HL-60 (cell line): ENCODE data around the gene SNTG2.

ENCODE experiments used
- DNase-seq, 2 experiments: peaks; one replicate each; pipeline ENCODE4 v3.0.0-alpha.2; 2010 to 2020; ENCODE audit warnings: low read depth in 1 of 2, low spot score in 1 of 2
- H3K27ac ChIP-seq: fragments of 250-450 bp; sonication (Bioruptor Pico); replicated peaks from 2 replicates; pipeline ENCODE4 v1.5.1; 2020; ENCODE audit warnings: mild to moderate bottlenecking, moderate library complexity
- H3K27me3 ChIP-seq: fragments of 250-450 bp; sonication (Bioruptor Pico); 2 replicates; pipeline ENCODE4 v1.5.1; 2021; ENCODE audit warnings: mild to moderate bottlenecking, moderate library complexity; ENCODE audit not compliant: insufficient read depth, poor library complexity, severe bottlenecking
- H3K4me3 ChIP-seq: replicated peaks from 2 replicates; pipeline ENCODE4 v1.5.1; 2011; ENCODE audit warnings: mild to moderate bottlenecking, control low read depth, low read length; ENCODE audit not compliant: insufficient read depth
- CTCF ChIP-seq: IDR thresholded peaks from one replicate; pipeline ENCODE4 v1.5.1; 2011; ENCODE audit warnings: low read length, control low read depth, inconsistent platforms; ENCODE audit not compliant: insufficient read depth
- GABPA ChIP-seq: IDR thresholded peaks from 2 replicates; pipeline ENCODE4 v1.6.1; 2012; ENCODE audit warnings: low read depth
- POLR2AphosphoS5 ChIP-seq: IDR thresholded peaks from 2 replicates; pipeline ENCODE4 v1.6.1; 2012; ENCODE audit warnings: low read depth
- REST ChIP-seq: IDR thresholded peaks from 2 replicates; pipeline ENCODE4 v1.6.1; 2012; ENCODE audit warnings: low read depth; ENCODE audit not compliant: insufficient replicate concordance
- SPI1 ChIP-seq: IDR thresholded peaks from 2 replicates; pipeline ENCODE4 v1.6.1; 2012; ENCODE audit warnings: low read depth, mild to moderate bottlenecking, borderline replicate concordance

SNTG2 gene

DNA sequence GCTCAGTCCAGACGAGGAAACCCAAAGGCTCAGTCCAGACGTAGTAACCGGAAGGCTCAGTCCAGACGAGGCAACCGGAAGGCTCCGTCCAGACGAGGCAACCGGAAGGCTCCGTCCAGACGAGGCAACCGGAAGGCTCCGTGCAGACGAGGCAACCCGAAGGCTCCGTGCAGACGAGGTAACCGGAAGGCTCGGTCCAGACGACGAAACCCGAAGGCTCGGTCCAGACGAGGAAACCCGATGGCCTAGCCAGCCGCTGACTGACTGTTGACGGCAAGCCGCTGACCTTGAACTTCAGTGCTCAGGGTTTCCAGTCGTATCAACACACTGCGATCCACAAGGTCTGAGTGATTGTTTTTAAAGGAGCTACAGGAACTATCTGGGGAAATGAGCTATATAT lies 312.0 kb downstream of the SNTG2 start:
- no peaks in the 10 kb centered on the region for H3K27me3 ChIP-seq
- TF ChIP-seq REST (no peak), CTCF (no peak), GABPA (no peak)
- no peak overlapping the region for H3K27ac ChIP-seq
- no peak overlapping the region for H3K4me3 ChIP-seq
- no peak for DNase-seq

DNA sequence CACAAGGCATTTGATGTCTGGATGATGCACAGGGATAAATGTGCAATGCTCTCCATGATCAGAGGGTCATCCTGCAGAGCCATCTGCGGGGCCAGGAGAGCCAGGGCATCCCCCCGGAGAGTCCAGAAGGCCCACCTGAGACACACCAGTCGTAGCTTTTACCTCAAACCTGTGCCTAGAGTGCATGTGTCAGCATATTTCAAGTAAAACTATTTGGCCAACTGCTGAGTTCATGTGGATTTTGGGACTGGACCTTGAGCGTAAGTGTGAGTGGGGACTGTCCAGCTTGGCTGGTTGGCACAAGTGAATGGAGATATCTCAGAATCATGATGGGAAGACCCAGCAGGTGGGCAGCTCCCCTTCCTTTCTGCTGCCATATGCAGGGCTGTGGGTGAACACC lies 314.8 kb downstream of the SNTG2 start:
- TF ChIP-seq CTCF (no peak), GABPA (no peak), POLR2AphosphoS5 (no peak), REST (no peak), SPI1 (no peak)
- no peaks in the 10 kb centered on the region for H3K27me3 ChIP-seq
- H3K27ac ChIP-seq = no peak overlapping the region

GRCh38 chr2:1266351-1266750 lies 315.7 kb downstream of the SNTG2 start:
- no peaks in the 10 kb centered on the region for H3K27me3 ChIP-seq
- no peak for DNase-seq
- H3K27ac ChIP-seq = no peak overlapping the region
- H3K4me3 ChIP-seq = no peak overlapping the region
- no peak for TF ChIP-seq SPI1
- no peak for TF ChIP-seq POLR2AphosphoS5
- TF ChIP-seq REST = no peak
- TF ChIP-seq GABPA = no peak
- no peak for TF ChIP-seq CTCF

More for the DNA sequence above, 314.8 kb downstream of the SNTG2 start:
- no peak for DNase-seq
- no peak overlapping the region for H3K4me3 ChIP-seq
